ENCODE measurements around the gene ATOH8. TPM values are rescaled to one million over a fixed set of nuclear protein-coding genes. Genes with fewer than 3 reads are reported as not detected.

Gene ATOH8
- total and polyA plus RNA-seq, 9 donors = 10.4 to 24.1 (median 18.8) TPM

- H3K36me3 ChIP-seq (ENCODE audit: control insufficient read depth, insufficient read depth, low read length) = peaks cover 25% of the 10 kb centered on the region
- H3K4me1 ChIP-seq (ENCODE audit: control insufficient read depth, insufficient read depth, low read length) = peaks cover 69% of the 10 kb centered on the region
- 87% methylated on average over 6 of the region's 8 CpGs for WGBS (ENCODE audit: insufficient coverage)
- DNase-seq = no peak
- H3K27ac ChIP-seq (ENCODE audit: low read length) = no peak overlapping the region
- no peak overlapping the region for H3K4me3 ChIP-seq (ENCODE audit: low read length)
- H3K9me3 ChIP-seq (replicated peaks; ENCODE audit: control insufficient read depth, low read depth, low read length) = no peaks in the 10 kb centered on the region
- peaks cover 36% of the 10 kb centered on the region for H3K27me3 ChIP-seq (ENCODE audit: control insufficient read depth, insufficient read depth, low read length)
Measured at GRCh38 chr2:85760872-85761271, 7.1 kb downstream of the ATOH8 start.

GRCh38 chr2:85761512-85761944, 7.7 kb downstream of the ATOH8 start:
- Histone ChIP-seq H3K36me3 (ENCODE audit: control insufficient read depth, insufficient read depth, low read length) (peaks cover 26% of the 10 kb centered on the region), H3K4me3 (ENCODE audit: low read length) (no peak overlapping the region), H3K27ac (ENCODE audit: low read length) (no peak overlapping the region), H3K9me3 (replicated peaks; ENCODE audit: control insufficient read depth, low read depth, low read length) (no peaks in the 10 kb centered on the region), H3K4me1 (ENCODE audit: control insufficient read depth, insufficient read depth, low read length) (peaks cover 68% of the 10 kb centered on the region), H3K27me3 (ENCODE audit: control insufficient read depth, insufficient read depth, low read length) (peaks cover 37% of the 10 kb centered on the region)
- WGBS (ENCODE audit: insufficient coverage) = no CpG with 5 or more reads among the region's 3 CpGs
- no peak for DNase-seq

- H3K27ac ChIP-seq (ENCODE audit: low read length) = no peak overlapping the region
- no peak for DNase-seq
- H3K4me1 ChIP-seq (ENCODE audit: control insufficient read depth, insufficient read depth, low read length) = peaks cover 67% of the 10 kb centered on the region
- H3K36me3 ChIP-seq (ENCODE audit: control insufficient read depth, insufficient read depth, low read length) = peaks cover 28% of the 10 kb centered on the region
- H3K4me3 ChIP-seq (ENCODE audit: low read length) = no peak overlapping the region
- 100% methylated on average over 2 of the region's 4 CpGs for WGBS (ENCODE audit: insufficient coverage)
- H3K27me3 ChIP-seq (ENCODE audit: control insufficient read depth, insufficient read depth, low read length) = peaks cover 42% of the 10 kb centered on the region
- H3K9me3 ChIP-seq (replicated peaks; ENCODE audit: control insufficient read depth, low read depth, low read length) = no peaks in the 10 kb centered on the region
Measured at GRCh38 chr2:85761946-85762345, 8.2 kb downstream of the ATOH8 start.

GRCh38 chr2:85763132-85763531, 9.3 kb downstream of the ATOH8 start:
- peaks cover 68% of the 10 kb centered on the region for H3K4me1 ChIP-seq (ENCODE audit: control insufficient read depth, insufficient read depth, low read length)

GRCh38 chr2:85763831-85764230, 10.0 kb downstream of the ATOH8 start:
- Histone ChIP-seq H3K36me3 (ENCODE audit: control insufficient read depth, insufficient read depth, low read length) (peaks cover 34% of the 10 kb centered on the region), H3K4me1 (ENCODE audit: control insufficient read depth, insufficient read depth, low read length) (peaks cover 68% of the 10 kb centered on the region), H3K27me3 (ENCODE audit: control insufficient read depth, insufficient read depth, low read length) (peaks cover 45% of the 10 kb centered on the region), H3K9me3 (replicated peaks; ENCODE audit: control insufficient read depth, low read depth, low read length) (no peaks in the 10 kb centered on the region), H3K4me3 (ENCODE audit: low read length) (no peak overlapping the region), H3K27ac (ENCODE audit: low read length) (no peak overlapping the region)
- WGBS (ENCODE audit: insufficient coverage) = 87% methylated on average over 15 of the region's 16 CpGs
- no peak for DNase-seq

More at GRCh38 chr2:85763132-85763531, 9.3 kb downstream of the ATOH8 start:
- Histone ChIP-seq H3K27ac (ENCODE audit: low read length) (no peak overlapping the region), H3K9me3 (replicated peaks; ENCODE audit: control insufficient read depth, low read depth, low read length) (no peaks in the 10 kb centered on the region), H3K4me3 (ENCODE audit: low read length) (no peak overlapping the region), H3K36me3 (ENCODE audit: control insufficient read depth, insufficient read depth, low read length) (peaks cover 34% of the 10 kb centered on the region), H3K27me3 (ENCODE audit: control insufficient read depth, insufficient read depth, low read length) (peaks cover 45% of the 10 kb centered on the region)
- DNase-seq = no peak
- 70% methylated on average over 2 of the region's 4 CpGs for WGBS (ENCODE audit: insufficient coverage)

GRCh38 chr2:85765081-85765731, 11.4 kb downstream of the ATOH8 start:
- H3K36me3 ChIP-seq (ENCODE audit: control insufficient read depth, insufficient read depth, low read length) = peaks cover 27% of the 10 kb centered on the region
- peaks cover 43% of the 10 kb centered on the region for H3K27me3 ChIP-seq (ENCODE audit: control insufficient read depth, insufficient read depth, low read length)
- 59% methylated on average over 14 of the region's 26 CpGs for WGBS (ENCODE audit: insufficient coverage)
- H3K9me3 ChIP-seq (replicated peaks; ENCODE audit: control insufficient read depth, low read depth, low read length) = no peaks in the 10 kb centered on the region
- H3K27ac ChIP-seq (ENCODE audit: low read length) = no peak overlapping the region
- H3K4me3 ChIP-seq (ENCODE audit: low read length) = no peak overlapping the region
- H3K4me1 ChIP-seq (ENCODE audit: control insufficient read depth, insufficient read depth, low read length) = peaks cover 71% of the 10 kb centered on the region
- DNase-seq = no peak

GRCh38 chr2:85766229-85766628, 12.4 kb downstream of the ATOH8 start:
- H3K27me3 ChIP-seq (ENCODE audit: control insufficient read depth, insufficient read depth, low read length) = peaks cover 40% of the 10 kb centered on the region
- H3K27ac ChIP-seq (ENCODE audit: low read length) = no peak overlapping the region
- DNase-seq = no peak
- H3K36me3 ChIP-seq (ENCODE audit: control insufficient read depth, insufficient read depth, low read length) = peaks cover 27% of the 10 kb centered on the region
- no peak overlapping the region for H3K4me3 ChIP-seq (ENCODE audit: low read length)
- H3K4me1 ChIP-seq (ENCODE audit: control insufficient read depth, insufficient read depth, low read length) = peaks cover 75% of the 10 kb centered on the region
- WGBS (ENCODE audit: insufficient coverage) = 55% methylated on average over 3 of the region's 7 CpGs
- no peaks in the 10 kb centered on the region for H3K9me3 ChIP-seq (replicated peaks; ENCODE audit: control insufficient read depth, low read depth, low read length)

GRCh38 chr2:85767803-85768665, 14.2 kb downstream of the ATOH8 start:
- Histone ChIP-seq H3K27ac (ENCODE audit: low read length) (no peak overlapping the region), H3K36me3 (ENCODE audit: control insufficient read depth, insufficient read depth, low read length) (peaks cover 27% of the 10 kb centered on the region), H3K4me3 (ENCODE audit: low read length) (no peak overlapping the region), H3K27me3 (ENCODE audit: control insufficient read depth, insufficient read depth, low read length) (peaks cover 37% of the 10 kb centered on the region), H3K4me1 (ENCODE audit: control insufficient read depth, insufficient read depth, low read length) (peaks cover 87% of the 10 kb centered on the region), H3K9me3 (replicated peaks; ENCODE audit: control insufficient read depth, low read depth, low read length) (no peaks in the 10 kb centered on the region)
- DNase-seq = no peak
- 81% methylated on average over 10 of the region's 12 CpGs for WGBS (ENCODE audit: insufficient coverage)

GRCh38 chr2:85768713-85769112, 14.9 kb downstream of the ATOH8 start:
- peaks cover 37% of the 10 kb centered on the region for H3K27me3 ChIP-seq (ENCODE audit: control insufficient read depth, insufficient read depth, low read length)
- no peaks in the 10 kb centered on the region for H3K9me3 ChIP-seq (replicated peaks; ENCODE audit: control insufficient read depth, low read depth, low read length)
- H3K36me3 ChIP-seq (ENCODE audit: control insufficient read depth, insufficient read depth, low read length) = peaks cover 30% of the 10 kb centered on the region
- H3K4me1 ChIP-seq (ENCODE audit: control insufficient read depth, insufficient read depth, low read length) = peaks cover 92% of the 10 kb centered on the region
- no peak overlapping the region for H3K4me3 ChIP-seq (ENCODE audit: low read length)
- H3K27ac ChIP-seq (ENCODE audit: low read length) = no peak overlapping the region
- peak; percentile 91 for DNase-seq
- 22% methylated on average over 8 of the region's 8 CpGs for WGBS (ENCODE audit: insufficient coverage)

GRCh38 chr2:85769236-85769982, 15.6 kb downstream of the ATOH8 start:
- Histone ChIP-seq H3K27me3 (ENCODE audit: control insufficient read depth, insufficient read depth, low read length) (peaks cover 33% of the 10 kb centered on the region), H3K4me1 (ENCODE audit: control insufficient read depth, insufficient read depth, low read length) (peaks cover 92% of the 10 kb centered on the region), H3K27ac (ENCODE audit: low read length) (no peak overlapping the region), H3K9me3 (replicated peaks; ENCODE audit: control insufficient read depth, low read depth, low read length) (no peaks in the 10 kb centered on the region), H3K4me3 (ENCODE audit: low read length) (no peak overlapping the region), H3K36me3 (ENCODE audit: control insufficient read depth, insufficient read depth, low read length) (peaks cover 32% of the 10 kb centered on the region)
- DNase-seq = no peak
- WGBS (ENCODE audit: insufficient coverage) = 67% methylated on average over 8 of the region's 12 CpGs
